WTC11 (cell line): ENCODE data around the gene PLXNA1. TPM values are rescaled to one million over a fixed set of nuclear protein-coding genes. Genes with fewer than 3 reads are reported as not detected.

Experiments
- ATAC-seq: fragments of 200-7000 bp; cut with Tn5 transposase; 2 replicates; pipeline ENCODE4 v1.10.0; 2021; ENCODE audit warnings: mild to moderate bottlenecking, moderate library complexity
- CTCF ChIA-PET: fragments of 300-600 bp; sonication (Branson Sonifier 250); formaldehyde crosslinking; loops from one replicate; lab custom pipeline; 2021; ENCODE audit warnings: antibody characterized with exemption; lab: Charles Lee
- POLR2A ChIA-PET: fragments of 350-600 bp; sonication (Branson Sonifier 250); formaldehyde crosslinking; loops from one replicate; lab custom pipeline; 2021; ENCODE audit warnings: antibody characterized with exemption; lab: Charles Lee
- DNase-seq: peaks from one replicate; pipeline ENCODE4 v3.0.0; 2021; ENCODE audit warnings: low spot score
- H3K27ac Mint-ChIP-seq: 2 replicates; pipeline ENCODE4 v1.8.0; 2021; ENCODE audit warnings: mixed read lengths
- H3K27me3 Mint-ChIP-seq: 2 replicates; pipeline ENCODE4 v1.8.0; 2021; ENCODE audit warnings: low read depth, mild to moderate bottlenecking, moderate library complexity, mixed read lengths
- H3K36me3 Mint-ChIP-seq: 2 replicates; pipeline ENCODE4 v1.8.0; 2021; ENCODE audit warnings: mixed read lengths
- H3K4me1 Mint-ChIP-seq: 2 replicates; pipeline ENCODE4 v1.8.0; 2022; ENCODE audit warnings: mixed read lengths
- H3K4me3 Mint-ChIP-seq: 2 replicates; pipeline ENCODE4 v1.8.0; 2021; ENCODE audit warnings: mild to moderate bottlenecking, moderate library complexity, mixed read lengths
- H3K9me3 Mint-ChIP-seq: 2 replicates; pipeline ENCODE4 v1.8.0; 2021; ENCODE audit warnings: mixed read lengths
- ATF1 ChIP-seq: sonication (generic); formaldehyde crosslinking; IDR thresholded peaks from 2 replicates; pipeline ENCODE4 v1.8.1; 2023; ENCODE audit warnings: mild to moderate bottlenecking, moderate library complexity, missing genetic modification reagents
- E2F5 ChIP-seq: sonication (generic); formaldehyde crosslinking; IDR thresholded peaks from 2 replicates; pipeline ENCODE4 v1.8.1; 2022; ENCODE audit warnings: mild to moderate bottlenecking, moderate library complexity, missing genetic modification reagents
- ERG ChIP-seq: fragments of 250-450 bp; sonication (Bioruptor Pico); IDR thresholded peaks from 2 replicates; pipeline ENCODE4 v1.8.0; 2021; ENCODE audit warnings: mild to moderate bottlenecking
- FOXP4 ChIP-seq: sonication (generic); formaldehyde crosslinking; IDR thresholded peaks from 2 replicates; pipeline ENCODE4 v1.8.0; 2022; ENCODE audit warnings: mild to moderate bottlenecking, missing genetic modification reagents
- GRHL2 ChIP-seq: fragments of 250-450 bp; sonication (Bioruptor Pico); IDR thresholded peaks from 2 replicates; pipeline ENCODE4 v1.8.0; 2022; ENCODE audit warnings: mild to moderate bottlenecking, moderate library complexity; ENCODE audit not compliant: insufficient replicate concordance, severe bottlenecking
- IRF1 ChIP-seq: sonication (generic); formaldehyde crosslinking; IDR thresholded peaks from 2 replicates; pipeline ENCODE4 v1.8.0; 2023; ENCODE audit warnings: missing genetic modification reagents
- JAZF1 ChIP-seq: fragments of 250-450 bp; sonication (Bioruptor Pico); IDR thresholded peaks from 2 replicates; pipeline ENCODE4 v1.9.0; 2021; ENCODE audit warnings: moderate library complexity, mild to moderate bottlenecking, inconsistent platforms
- MYBL2 ChIP-seq: sonication (generic); formaldehyde crosslinking; IDR thresholded peaks from 2 replicates; pipeline ENCODE4 v1.8.1; 2023; ENCODE audit warnings: mild to moderate bottlenecking, moderate library complexity, missing genetic modification reagents
- NFATC4 ChIP-seq: fragments of 250-450 bp; sonication (Bioruptor Pico); IDR thresholded peaks from 2 replicates; pipeline ENCODE4 v1.9.0; 2021; ENCODE audit warnings: mild to moderate bottlenecking
- NR1H2 ChIP-seq: sonication (generic); formaldehyde crosslinking; IDR thresholded peaks from 2 replicates; pipeline ENCODE4 v1.9.0; 2021; ENCODE audit warnings: mild to moderate bottlenecking, moderate library complexity, missing genetic modification reagents
- OVOL2 ChIP-seq: fragments of 250-450 bp; sonication (Bioruptor Pico); IDR thresholded peaks from 2 replicates; pipeline ENCODE4 v1.9.0; 2021; ENCODE audit warnings: mild to moderate bottlenecking, borderline replicate concordance
- SP1 ChIP-seq: sonication (generic); formaldehyde crosslinking; conservative IDR thresholded peaks from 2 replicates; pipeline ENCODE4 v1.8.1; 2022; ENCODE audit warnings: missing genetic modification reagents
- TCF7 ChIP-seq: sonication (generic); formaldehyde crosslinking; IDR thresholded peaks from 2 replicates; pipeline ENCODE4 v1.8.0; 2022; ENCODE audit warnings: mild to moderate bottlenecking, low read depth, missing genetic modification reagents, moderate library complexity
- USF2 ChIP-seq: sonication (generic); formaldehyde crosslinking; IDR thresholded peaks from 2 replicates; pipeline ENCODE4 v1.8.1; 2023; ENCODE audit warnings: mild to moderate bottlenecking, missing genetic modification reagents, moderate library complexity
- ZBTB21 ChIP-seq: sonication (generic); formaldehyde crosslinking; IDR thresholded peaks from 2 replicates; pipeline ENCODE4 v1.8.1; 2023; ENCODE audit warnings: mild to moderate bottlenecking, missing genetic modification reagents, borderline replicate concordance
- ZNF121 ChIP-seq: sonication (generic); formaldehyde crosslinking; IDR thresholded peaks from 2 replicates; pipeline ENCODE4 v1.8.0; 2023; ENCODE audit warnings: missing genetic modification reagents
- ZNF138 ChIP-seq: sonication (generic); formaldehyde crosslinking; conservative IDR thresholded peaks from 2 replicates; pipeline ENCODE4 v1.8.1; 2022; ENCODE audit warnings: mild to moderate bottlenecking, moderate library complexity, missing genetic modification reagents
- ZNF232 ChIP-seq: sonication (generic); formaldehyde crosslinking; IDR thresholded peaks from 2 replicates; pipeline ENCODE4 v1.8.0; 2022; ENCODE audit warnings: mild to moderate bottlenecking, missing genetic modification reagents
- ZNF416 ChIP-seq: fragments of 250-450 bp; sonication (Bioruptor Pico); IDR thresholded peaks from 2 replicates; pipeline ENCODE4 v1.9.0; 2021; ENCODE audit warnings: mild to moderate bottlenecking, inconsistent platforms
- total RNA-seq: library from RNA; stranded (reverse); gene quantifications from 3 replicates; pipeline ENCODE4 v1.2.3, GENCODE V29; 2021

Gene PLXNA1
- total RNA-seq, 1 experiment from 2014 or later = 53.8 TPM

GRCh38 chr3:126937533-126937932 lies 45.4 kb upstream of the PLXNA1 start:
- ATAC-seq = no peak
- Mint-ChIP-seq H3K27ac (no peak overlapping the region), H3K27me3 (no peaks in the 10 kb centered on the region), H3K4me3 (no peak overlapping the region), H3K36me3 (no peaks in the 10 kb centered on the region), H3K9me3 (no peaks in the 10 kb centered on the region)
- DNase-seq = no peak
- POLR2A ChIA-PET = no interaction called here
- CTCF ChIA-PET = interaction anchor here (0.9 to 2.3 kb wide), 5 partner anchors 39 to 258 kb away, joined by 3 to 8 read pairs (median 3); partner anchors contain the start of gene PLXNA1
- no peak for TF ChIP-seq NFATC4
- TF ChIP-seq E2F5 (CRISPR knock-in tag) = no peak
- no peak for TF ChIP-seq TCF7
- TF ChIP-seq NR1H2 = no peak
- TF ChIP-seq JAZF1 (CRISPR knock-in tag) = no peak
- no peak for TF ChIP-seq ATF1 (CRISPR knock-in tag)
- no peak for TF ChIP-seq OVOL2 (CRISPR knock-in tag)
- no peak for TF ChIP-seq SP1 (CRISPR knock-in tag)
- TF ChIP-seq ZNF232 (CRISPR knock-in tag) = no peak
- TF ChIP-seq, all 79 proteins: peak for 0
- peaks cover 6% of the 10 kb centered on the region for H3K4me1 Mint-ChIP-seq

- CTCF ChIA-PET = interaction anchor here (0.9 to 2.3 kb wide), 6 partner anchors 10 to 258 kb away, joined by 3 to 9 read pairs (median 4); partner anchors contain the start of gene PLXNA1
- no peaks in the 10 kb centered on the region for H3K27me3 Mint-ChIP-seq
- POLR2A ChIA-PET = no interaction called here
- no peak for ATAC-seq
- H3K4me3 Mint-ChIP-seq = no peak overlapping the region
- peaks cover 6% of the 10 kb centered on the region for H3K4me1 Mint-ChIP-seq
- no peaks in the 10 kb centered on the region for H3K9me3 Mint-ChIP-seq
- DNase-seq = no peak
- no peak for TF ChIP-seq ERG (CRISPR knock-in tag)
- no peak for TF ChIP-seq FOXP4 (CRISPR knock-in tag)
- no peak for TF ChIP-seq NR1H2
- no peak for TF ChIP-seq GRHL2
- TF ChIP-seq ZBTB21 (CRISPR knock-in tag) = no peak
- no peak for TF ChIP-seq IRF1 (CRISPR knock-in tag)
- no peak for TF ChIP-seq TCF7
- TF ChIP-seq USF2 (CRISPR knock-in tag) = no peak
- no peak for TF ChIP-seq ZNF416 (CRISPR knock-in tag)
- TF ChIP-seq OVOL2 (CRISPR knock-in tag) = no peak
- TF ChIP-seq ZNF232 (CRISPR knock-in tag) = no peak
- no peak for TF ChIP-seq E2F5 (CRISPR knock-in tag)
- no peak for TF ChIP-seq MYBL2 (CRISPR knock-in tag)
- TF ChIP-seq ZNF138 (CRISPR knock-in tag) = no peak
- TF ChIP-seq ZNF121 (CRISPR knock-in tag) = no peak
- H3K27ac Mint-ChIP-seq = no peak overlapping the region; the same call in 1 of the 2 replicates
- H3K36me3 Mint-ChIP-seq = no peaks in the 10 kb centered on the region
Observed at GRCh38 chr3:126937973-126938372, 44.9 kb upstream of the PLXNA1 start.
